Stimulated activated CD8-positive, alpha-beta memory T cell treated with anti-CD3 and anti-CD28 coated beads, Interleukin-4, amount 100 ng/mL, for 48 hours (primary cell): ENCODE results near the gene LTBP1.

Experiments used
- DNase-seq: peaks from one replicate; pipeline ENCODE4 v3.0.0-alpha.2; 2020

The LTBP1 gene

DNA sequence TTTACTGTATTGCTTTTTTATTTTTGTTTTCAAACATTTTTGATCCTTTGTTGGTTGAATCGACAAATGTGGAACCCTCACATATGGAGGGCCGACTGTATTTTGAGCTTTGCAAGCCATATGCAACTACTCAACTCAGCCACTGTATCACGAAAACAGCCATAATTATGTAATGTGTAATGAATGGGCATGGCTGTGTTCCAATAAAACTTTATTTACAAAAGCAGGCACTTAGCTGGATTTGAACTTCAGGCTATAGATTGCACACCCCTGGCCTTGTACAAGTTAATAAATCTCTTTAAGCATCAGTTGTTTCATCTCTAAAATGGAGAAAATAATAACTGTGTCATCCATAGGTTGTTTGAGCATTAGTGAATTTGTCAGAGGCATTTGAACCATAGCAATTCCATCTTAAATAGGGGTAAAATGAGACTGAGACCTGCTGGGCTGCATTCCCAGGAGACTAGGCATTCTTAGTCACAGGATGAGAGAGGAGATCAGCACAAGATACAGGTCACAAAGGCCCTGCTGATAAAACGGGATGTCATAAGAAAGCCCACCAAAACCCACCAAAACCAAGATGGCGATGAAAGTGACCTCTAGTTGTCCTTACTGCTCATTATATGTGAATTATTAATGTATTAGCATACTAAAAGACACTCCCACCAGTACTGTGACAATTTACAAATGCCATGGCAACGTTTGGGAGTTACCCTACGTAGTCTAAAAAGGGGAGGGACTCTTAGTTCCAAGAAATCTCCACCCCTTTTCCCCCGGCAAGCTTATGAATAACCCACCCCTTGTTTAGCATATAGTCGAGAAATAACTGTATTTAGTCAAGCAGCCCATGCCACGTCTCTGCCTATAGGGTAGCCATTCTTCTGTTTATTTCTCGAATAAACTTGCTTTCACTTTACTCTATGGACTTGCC lies 13.7 kb upstream of the LTBP1 start:
- no peak for DNase-seq

DNA sequence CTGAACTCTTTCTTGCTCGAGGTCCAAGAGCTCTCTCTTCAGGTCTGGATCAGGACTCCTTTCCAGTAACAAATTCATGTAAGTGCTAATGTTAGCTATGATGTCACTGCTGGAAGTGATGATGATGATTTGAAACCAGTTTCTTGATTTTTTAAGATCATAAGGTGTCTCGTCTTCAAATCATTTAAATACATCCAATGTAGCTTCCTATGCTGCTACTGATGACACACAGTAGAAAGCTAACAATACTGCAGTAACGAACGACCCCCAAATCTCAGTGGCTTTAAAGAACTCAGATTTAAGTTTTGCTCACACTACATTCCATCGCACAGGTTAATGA lies 13.0 kb upstream of the LTBP1 start:
- DNase-seq = no peak

GRCh38 chr2:32937602-32938448 lies 8.9 kb upstream of the LTBP1 start:
- DNase-seq = no peak

GRCh38 chr2:32938934-32939333 lies 7.8 kb upstream of the LTBP1 start:
- DNase-seq = no peak

- DNase-seq = no peak
Measured at GRCh38 chr2:32940316-32940997, 6.3 kb upstream of the LTBP1 start.

GRCh38 chr2:32941944-32942690 lies 4.6 kb upstream of the LTBP1 start:
- DNase-seq = no peak

GRCh38 chr2:32942793-32943485 lies 3.8 kb upstream of the LTBP1 start:
- no peak for DNase-seq

DNA sequence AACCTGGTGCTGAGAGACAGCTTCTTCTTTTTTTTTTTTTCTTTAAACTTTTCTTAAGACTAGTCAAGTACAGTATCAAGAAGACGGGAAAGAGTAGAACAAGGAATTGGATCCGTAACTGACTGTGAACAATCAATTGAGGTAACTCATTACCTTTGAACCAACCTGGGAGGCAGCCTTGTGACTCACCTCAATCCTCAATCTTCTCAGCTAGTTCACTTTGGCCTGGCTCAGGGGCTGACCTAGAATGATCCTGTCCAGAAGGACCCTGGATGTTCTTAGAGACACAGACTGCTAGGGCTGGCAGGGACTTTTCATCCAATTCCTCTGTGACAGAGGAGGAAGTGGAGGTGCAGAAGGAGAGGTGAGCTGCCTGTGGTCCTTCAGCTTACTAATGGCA lies 1.5 kb upstream of the LTBP1 start:
- no peak for DNase-seq

GRCh38 chr2:32947076-32947483 lies 327 bp downstream of the LTBP1 start:
- DNase-seq = peak; percentile 26

GRCh38 chr2:32947484-32948143 lies 861 bp downstream of the LTBP1 start:
- DNase-seq = peak; percentile 37

DNA sequence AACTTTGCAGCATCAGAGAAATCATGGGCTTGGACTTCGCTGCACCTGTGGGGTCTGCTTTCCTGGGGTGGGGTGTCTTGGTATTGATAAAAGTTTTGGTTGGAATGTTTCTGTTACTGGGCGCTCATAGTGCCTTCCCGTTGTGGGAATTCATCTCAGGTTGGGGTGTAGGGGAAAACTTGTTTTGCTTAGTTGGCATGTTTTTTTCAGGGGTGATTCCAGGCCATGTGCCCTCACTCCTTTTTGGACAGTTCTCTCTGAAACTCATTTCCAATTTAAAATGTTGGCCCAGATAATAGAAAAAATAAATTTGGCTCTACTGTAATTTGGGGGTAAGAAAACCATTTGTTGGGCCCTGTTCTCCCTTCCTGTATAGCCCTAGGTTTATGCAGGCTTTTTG lies 1.5 kb downstream of the LTBP1 start:
- DNase-seq = no peak

DNA sequence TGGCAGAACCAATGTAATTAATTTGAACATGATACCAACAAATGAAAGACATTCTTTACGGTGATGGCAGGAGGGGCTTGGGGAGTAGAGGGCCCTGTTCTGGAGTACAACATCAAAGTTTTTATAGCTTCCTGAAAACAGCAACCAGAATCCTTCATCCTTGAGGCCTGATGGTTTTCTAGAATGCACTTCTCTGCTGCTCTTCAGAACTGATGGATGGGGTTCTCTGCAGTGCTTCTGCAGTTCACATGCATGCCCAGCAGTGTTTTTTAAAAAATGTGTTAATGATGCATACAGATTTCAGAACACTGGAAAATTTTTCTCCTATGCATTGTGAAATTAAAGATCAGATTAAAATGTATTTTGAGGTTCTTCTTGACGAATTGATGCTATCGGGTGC lies 2.5 kb downstream of the LTBP1 start:
- DNase-seq = no peak

DNA sequence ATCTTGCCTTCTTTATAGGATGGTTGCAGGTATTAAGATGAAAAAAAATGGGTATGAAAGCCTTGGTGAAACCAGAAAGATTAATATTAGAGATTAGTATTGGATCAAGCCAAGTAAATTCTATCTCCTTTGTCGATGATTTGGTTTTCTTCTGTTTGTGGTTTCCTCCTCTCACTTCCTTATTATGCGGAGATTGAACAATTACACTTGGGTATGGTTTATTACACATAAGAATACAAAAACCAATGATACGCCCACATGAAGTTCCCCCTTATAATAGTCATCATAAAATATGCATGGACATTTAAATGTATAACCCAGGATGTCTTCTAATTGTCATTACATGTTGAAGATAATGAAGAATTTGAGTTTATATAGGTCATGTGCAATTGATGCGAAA lies 4.9 kb downstream of the LTBP1 start:
- DNase-seq = no peak

- DNase-seq = no peak
Measured at GRCh38 chr2:32952761-32953476, 6.2 kb downstream of the LTBP1 start.

DNA sequence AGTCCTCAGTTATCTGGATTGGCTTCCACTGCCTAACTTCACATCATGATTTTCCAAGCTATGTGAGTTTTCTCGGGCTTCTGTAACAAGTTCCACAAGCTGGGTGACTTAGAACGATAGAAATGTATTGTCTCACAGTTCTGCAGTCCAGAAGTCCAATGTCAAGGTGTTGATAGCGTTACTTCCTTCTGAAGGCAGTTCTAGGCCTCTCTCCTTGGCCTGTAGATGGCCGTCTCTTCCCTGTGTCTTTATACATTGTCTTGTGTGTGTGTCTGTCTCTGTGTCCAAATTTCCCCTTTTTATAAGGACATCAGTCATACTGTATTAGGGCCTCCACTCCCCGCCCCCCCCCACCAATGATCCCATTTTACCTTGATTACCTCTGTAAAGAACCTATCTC lies 7.5 kb downstream of the LTBP1 start:
- DNase-seq = no peak

DNA sequence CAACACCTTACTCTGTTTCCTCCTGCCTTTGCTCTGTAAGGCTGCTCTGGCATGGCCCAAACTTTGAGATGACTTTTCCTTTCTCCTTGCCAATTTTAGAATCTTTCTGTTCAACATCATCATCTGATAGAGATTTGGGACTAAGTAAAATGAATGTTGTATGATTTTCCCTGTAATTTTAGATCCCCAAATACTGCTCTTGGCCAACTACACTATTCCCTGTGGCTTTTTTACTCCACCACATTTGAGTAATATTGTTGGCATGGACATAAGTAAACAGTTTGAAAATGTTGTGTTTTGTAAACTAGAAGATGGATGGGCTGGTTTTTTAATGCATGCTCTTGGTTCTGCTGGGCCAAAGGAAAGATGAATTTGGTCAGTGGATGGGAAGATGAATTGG lies 12.1 kb downstream of the LTBP1 start:
- no peak for DNase-seq

DNA sequence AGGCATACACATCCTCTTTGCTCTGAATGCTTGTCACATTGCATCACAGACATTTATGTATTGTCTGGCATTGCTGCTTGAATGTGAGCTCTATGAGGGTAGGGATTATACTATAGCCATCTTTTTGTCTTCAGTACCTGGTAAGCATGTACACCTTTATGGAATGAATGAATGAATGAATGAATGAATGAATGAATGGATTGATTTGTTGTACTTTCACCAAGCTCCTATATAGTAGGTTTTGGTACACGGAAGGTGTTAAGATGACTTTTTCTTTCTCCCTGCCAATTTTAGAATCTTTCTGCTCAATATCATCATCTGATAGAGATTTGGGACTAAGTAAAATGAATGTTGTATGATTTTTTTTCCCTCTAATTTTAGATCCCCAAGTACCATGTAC lies 13.5 kb downstream of the LTBP1 start:
- no peak for DNase-seq

DNA sequence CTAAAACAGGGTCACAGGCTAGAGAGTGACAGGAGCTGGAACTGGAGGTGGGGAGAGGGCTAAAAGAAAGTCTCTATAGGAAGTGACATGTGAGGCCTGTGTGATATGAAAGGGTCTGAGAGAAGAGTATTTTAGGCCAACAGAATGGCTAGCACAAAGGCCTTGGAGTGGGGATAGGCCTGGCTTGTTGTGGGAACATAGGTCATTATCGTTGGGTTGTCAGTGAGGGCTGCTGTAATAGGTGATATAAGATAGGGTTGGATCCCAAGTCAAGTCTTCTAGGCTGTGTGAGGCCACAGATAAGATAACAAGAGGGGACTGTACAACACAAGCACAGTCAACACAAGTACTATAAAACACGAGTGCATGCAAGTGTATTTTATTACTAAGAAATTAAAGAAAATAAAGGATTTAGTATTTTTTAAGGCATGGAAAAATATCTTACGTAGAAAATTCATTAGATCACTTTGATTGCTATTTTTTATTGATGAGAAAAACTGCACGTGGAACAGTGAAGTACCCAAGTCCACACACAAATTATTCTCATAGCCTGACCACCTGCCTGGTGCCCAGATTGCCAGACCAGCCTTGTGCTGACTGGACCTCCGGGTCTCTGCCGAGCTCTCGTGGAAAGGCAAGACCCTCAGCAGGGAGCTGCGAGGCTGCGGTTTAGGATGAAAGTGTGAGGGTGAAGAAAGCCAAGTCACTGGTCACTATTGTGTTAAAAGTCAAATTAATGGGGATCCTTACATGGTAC lies 14.1 kb downstream of the LTBP1 start:
- no peak for DNase-seq

- DNase-seq = no peak
Measured at GRCh38 chr2:32962690-32963089, 15.9 kb downstream of the LTBP1 start.

DNA sequence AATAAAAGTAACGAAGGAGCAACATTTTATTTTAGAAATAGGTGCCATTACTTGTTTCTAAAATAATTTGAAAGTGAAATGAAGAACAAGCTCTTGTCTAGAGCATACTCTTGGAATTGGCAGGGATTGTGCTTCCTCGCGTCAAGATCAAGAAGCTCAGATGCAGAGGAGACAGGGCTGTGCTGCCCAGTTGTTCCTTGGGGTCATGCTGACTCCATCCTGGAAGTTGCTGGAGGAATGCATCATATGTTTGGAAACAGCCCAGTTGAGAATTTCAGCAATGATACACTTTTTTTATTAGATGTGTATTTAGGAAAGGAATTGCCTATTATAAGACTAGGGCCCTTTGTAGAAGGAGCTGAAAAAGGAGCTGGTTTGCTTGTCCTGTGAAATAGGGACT lies 17.2 kb downstream of the LTBP1 start:
- no peak for DNase-seq
